Measurements from ENCODE around the gene GABBR1. TPM values are rescaled to one million over a fixed set of nuclear protein-coding genes. Genes with fewer than 3 reads are reported as not detected.
A peak's percentile ranks its signal among the peaks of the same experiment; 100 is the strongest.

Gene GABBR1
- total RNA-seq, 1 donor from 2014 or later: 71.7 TPM

DNA sequence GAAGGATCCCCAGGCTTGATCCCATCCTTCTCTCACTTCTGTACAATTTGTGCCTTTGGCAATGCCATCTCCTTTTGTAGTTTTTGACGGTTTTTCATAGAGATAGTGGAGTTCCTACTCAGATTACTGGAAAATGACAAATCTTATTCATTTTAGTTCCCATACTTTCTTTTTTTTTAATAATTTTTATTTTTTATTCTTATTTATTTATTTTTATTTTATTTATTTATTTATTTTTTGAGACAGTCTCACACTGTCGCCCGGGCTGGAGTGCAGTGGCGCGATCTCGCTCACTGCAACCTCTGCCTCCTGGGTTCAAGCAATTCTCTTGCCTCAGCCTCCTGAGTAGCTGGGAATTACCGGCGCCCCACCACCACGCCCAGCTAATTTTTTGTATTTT, 4.3 kb upstream of the GABBR1 start:
- H3K9me3 Mint-ChIP-seq: no peaks in the 10 kb centered on the region
- H3K4me1 Mint-ChIP-seq (ENCODE audit: unreplicated experiment): peaks cover 6% of the 10 kb centered on the region
- H3K27ac Mint-ChIP-seq: no peak overlapping the region
- H3K27me3 Mint-ChIP-seq: peaks cover 5% of the 10 kb centered on the region
- TF ChIP-seq, protein P1, sequence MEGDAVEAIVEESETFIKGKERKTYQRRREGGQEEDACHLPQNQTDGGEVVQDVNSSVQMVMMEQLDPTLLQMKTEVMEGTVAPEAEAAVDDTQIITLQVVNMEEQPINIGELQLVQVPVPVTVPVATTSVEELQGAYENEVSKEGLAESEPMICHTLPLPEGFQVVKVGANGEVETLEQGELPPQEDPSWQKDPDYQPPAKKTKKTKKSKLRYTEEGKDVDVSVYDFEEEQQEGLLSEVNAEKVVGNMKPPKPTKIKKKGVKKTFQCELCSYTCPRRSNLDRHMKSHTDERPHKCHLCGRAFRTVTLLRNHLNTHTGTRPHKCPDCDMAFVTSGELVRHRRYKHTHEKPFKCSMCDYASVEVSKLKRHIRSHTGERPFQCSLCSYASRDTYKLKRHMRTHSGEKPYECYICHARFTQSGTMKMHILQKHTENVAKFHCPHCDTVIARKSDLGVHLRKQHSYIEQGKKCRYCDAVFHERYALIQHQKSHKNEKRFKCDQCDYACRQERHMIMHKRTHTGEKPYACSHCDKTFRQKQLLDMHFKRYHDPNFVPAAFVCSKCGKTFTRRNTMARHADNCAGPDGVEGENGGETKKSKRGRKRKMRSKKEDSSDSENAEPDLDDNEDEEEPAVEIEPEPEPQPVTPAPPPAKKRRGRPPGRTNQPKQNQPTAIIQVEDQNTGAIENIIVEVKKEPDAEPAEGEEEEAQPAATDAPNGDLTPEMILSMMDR (conservative IDR thresholded peaks at IDR 0.05): no peak
- no peak overlapping the region for H3K4me3 Mint-ChIP-seq
- H3K36me3 Mint-ChIP-seq: no peaks in the 10 kb centered on the region
- DNase-seq (ENCODE audit: extremely low spot score, unreplicated experiment): no peak

DNA sequence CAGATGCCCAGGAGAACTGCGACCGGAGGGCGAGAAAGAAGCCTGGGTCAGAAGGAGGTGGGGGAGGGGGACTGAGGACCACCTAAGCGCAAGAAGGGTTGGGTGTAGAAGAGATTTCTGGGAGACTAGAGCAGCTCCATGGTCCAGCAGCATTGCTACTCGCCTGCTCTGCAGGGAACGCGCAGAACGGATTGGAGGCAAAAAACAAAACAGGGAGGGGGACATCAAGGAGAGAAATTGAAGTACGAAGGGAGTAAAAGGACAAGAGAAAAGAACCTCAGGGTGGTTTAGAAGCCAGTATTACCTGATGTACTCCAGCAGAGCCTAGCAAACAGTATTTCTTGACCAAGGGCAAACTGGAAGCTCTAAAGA, 537 bp upstream of the GABBR1 start:
- Mint-ChIP-seq H3K9me3 (no peaks in the 10 kb centered on the region), H3K4me1 (ENCODE audit: unreplicated experiment) (peaks cover 35% of the 10 kb centered on the region)

DNA sequence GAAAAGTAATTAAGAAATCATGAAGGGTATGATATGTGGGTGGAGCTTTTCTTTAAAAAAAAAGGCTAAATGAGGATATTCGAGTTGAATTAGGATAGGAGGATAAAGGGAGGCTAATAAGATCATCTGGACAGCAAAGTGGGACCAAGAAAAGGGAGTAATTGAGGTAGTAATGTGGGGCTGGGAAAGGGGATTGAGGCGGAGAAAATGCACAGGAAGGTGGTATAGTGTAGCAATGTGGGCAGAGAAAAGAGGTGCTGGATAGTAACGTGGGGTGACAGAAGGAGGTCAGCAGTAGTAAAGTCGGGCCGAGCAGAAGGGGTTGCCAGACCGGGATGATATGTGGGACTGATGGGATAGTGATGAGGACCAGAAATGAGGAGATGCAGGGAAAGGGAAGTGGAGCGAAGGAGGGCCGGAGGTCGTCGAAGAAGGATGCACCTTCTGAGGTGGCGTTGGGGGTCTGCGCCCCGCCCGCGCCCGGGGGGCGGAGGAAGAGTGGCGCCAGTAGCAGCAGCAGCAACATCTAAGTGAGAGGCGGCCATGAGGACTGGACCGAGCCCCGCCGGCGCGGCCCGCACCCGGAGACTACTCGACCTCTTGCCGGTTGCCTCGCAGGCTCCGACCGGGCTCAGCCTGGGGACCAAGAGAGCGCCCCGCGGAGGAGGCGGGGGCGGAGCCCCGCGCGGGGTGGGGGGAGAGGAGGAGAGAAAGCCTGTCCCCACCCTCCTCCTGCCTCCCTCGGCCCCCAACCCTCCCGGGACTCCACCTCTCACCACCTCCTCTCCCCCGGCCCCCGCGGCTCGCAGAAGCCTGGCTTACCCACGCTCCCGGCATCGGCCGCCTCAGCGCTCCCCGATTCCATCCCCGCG, 887 bp downstream of the GABBR1 start:
- Mint-ChIP-seq H3K27ac (peak overlapping the region; percentile 62), H3K9me3 (no peaks in the 10 kb centered on the region), H3K36me3 (peaks cover 4% of the 10 kb centered on the region), H3K4me1 (ENCODE audit: unreplicated experiment) (peaks cover 35% of the 10 kb centered on the region), H3K4me3 (peak overlapping the region; percentile 92), H3K27me3 (peaks cover 32% of the 10 kb centered on the region)
- peak; percentile 79 for DNase-seq (ENCODE audit: extremely low spot score, unreplicated experiment)
- TF ChIP-seq, protein P1 (conservative IDR thresholded peaks at IDR 0.05): no peak

More for the DNA sequence above, 537 bp upstream of the GABBR1 start:
- peak overlapping the region; percentile 77 for H3K27ac Mint-ChIP-seq
- DNase-seq (ENCODE audit: extremely low spot score, unreplicated experiment): no peak
- peaks cover 4% of the 10 kb centered on the region for H3K36me3 Mint-ChIP-seq
- H3K4me3 Mint-ChIP-seq: peak overlapping the region; percentile 92
- TF ChIP-seq, protein P1 (conservative IDR thresholded peaks at IDR 0.05): no peak
- peaks cover 32% of the 10 kb centered on the region for H3K27me3 Mint-ChIP-seq

DNA sequence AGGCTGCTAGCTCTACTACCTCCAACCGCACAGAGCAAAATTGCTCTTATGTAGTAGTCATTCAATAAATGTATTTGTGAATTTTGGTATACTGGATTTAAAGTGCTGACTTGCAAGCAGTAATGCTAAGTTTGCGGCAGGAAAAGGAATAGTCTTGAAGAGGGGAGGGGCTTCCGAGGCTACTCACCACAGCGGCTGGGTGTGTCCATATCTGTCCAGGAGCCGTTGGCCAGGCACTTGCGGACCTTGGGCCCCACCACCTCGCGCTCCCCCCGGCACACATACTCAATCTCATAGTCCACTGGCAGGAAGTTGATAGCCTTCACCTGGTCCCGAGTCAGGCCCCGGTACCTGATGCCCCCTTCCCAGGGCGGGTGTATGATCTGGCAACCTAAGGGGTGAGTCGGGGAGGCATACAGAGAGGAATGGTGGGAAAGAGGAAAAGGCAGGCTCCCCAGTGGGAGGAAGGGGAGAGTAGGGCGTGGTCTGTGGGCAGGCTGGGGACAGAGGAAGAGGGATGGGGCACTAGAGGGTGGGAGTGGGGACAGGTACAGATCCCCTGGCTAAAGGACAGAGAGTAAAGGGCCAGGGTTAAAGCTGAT, 1.7 kb downstream of the GABBR1 start:
- Mint-ChIP-seq H3K4me3 (peak overlapping the region; percentile 92), H3K4me1 (ENCODE audit: unreplicated experiment) (peaks cover 43% of the 10 kb centered on the region), H3K27me3 (peaks cover 40% of the 10 kb centered on the region), H3K27ac (peak overlapping the region; percentile 62), H3K9me3 (no peaks in the 10 kb centered on the region), H3K36me3 (peaks cover 4% of the 10 kb centered on the region)
- TF ChIP-seq, protein P1 (conservative IDR thresholded peaks at IDR 0.05): no peak
- no peak for DNase-seq (ENCODE audit: extremely low spot score, unreplicated experiment)

DNA sequence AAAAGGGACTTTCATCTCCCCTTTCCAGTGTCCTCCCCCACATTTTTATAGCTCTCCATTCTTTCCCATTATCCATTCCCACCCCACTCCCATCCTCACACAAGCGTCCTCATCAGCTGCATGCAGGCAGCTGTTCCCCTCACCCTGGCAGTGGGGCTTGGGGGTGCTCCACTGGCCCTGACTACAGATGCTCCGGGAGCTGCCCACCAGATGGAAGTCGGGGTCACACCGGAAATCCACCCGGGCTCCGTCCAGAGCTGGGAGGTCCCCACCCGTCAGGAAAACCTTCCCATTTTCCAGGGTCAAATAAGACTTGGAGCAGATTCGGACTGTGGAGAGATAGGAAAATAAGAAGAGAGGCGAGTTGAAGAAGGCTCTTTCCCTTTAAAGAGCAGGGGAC, 2.7 kb downstream of the GABBR1 start:
- DNase-seq (ENCODE audit: extremely low spot score, unreplicated experiment): no peak
- H3K9me3 Mint-ChIP-seq: no peaks in the 10 kb centered on the region
- no peak overlapping the region for H3K27ac Mint-ChIP-seq
- H3K4me3 Mint-ChIP-seq: peak overlapping the region; percentile 92
- peaks cover 49% of the 10 kb centered on the region for H3K27me3 Mint-ChIP-seq
- TF ChIP-seq, protein P1 (conservative IDR thresholded peaks at IDR 0.05): no peak
- H3K36me3 Mint-ChIP-seq: peaks cover 8% of the 10 kb centered on the region
- peaks cover 53% of the 10 kb centered on the region for H3K4me1 Mint-ChIP-seq (ENCODE audit: unreplicated experiment)

Measured in type B pancreatic cell (in vitro differentiated cells).